HG03064 (cell line): Measurements from ENCODE around the gene TMEM201.

Experiments
- ATAC-seq: cut with Tn5 transposase; IDR thresholded peaks from one replicate; pipeline ENCODE4 v1.9.1; 2021; ENCODE audit warnings: low read depth; ENCODE audit not compliant: unreplicated experiment

The TMEM201 gene

DNA sequence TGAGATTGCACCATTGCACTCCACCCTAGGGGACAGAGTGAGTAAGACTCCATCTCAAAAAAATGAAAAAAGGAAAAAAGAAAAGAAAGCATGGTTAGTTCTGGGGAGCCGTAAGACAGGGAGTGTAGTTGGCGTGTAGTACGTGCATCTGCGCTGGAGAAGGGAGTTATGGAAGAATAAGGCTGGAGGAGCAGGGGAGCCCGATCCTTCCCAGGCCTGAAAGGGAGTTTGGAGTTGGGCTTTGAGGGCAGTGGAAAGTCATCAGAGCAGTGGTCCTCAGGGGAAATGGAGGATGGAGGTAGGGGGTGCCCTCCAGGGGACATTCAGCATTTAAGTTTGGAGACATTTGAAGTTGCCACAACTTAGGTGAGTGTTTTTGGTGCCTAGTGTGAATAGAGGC lies 11.3 kb upstream of the TMEM201 start:
- ATAC-seq, result no peak

DNA sequence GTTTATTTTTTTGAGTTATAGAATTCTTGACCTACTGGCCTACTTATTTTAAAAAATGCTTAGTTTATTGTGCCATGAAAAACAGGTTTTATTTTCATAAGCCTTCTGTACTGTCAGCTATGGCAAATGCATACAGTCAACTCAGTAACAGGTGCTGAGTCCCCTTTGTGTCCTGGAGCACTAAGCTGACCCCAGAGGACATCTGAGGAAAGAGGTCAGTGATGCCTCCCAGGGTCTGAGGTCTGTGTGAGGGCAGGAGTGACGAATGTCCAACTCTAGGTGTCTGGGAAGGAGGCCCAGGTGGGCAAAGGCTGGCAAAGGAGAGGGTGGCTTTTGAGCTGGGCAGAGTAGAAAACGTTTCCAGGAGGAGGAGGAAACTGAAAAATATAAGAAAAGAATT lies 7.8 kb upstream of the TMEM201 start:
- ATAC-seq, result no peak

DNA sequence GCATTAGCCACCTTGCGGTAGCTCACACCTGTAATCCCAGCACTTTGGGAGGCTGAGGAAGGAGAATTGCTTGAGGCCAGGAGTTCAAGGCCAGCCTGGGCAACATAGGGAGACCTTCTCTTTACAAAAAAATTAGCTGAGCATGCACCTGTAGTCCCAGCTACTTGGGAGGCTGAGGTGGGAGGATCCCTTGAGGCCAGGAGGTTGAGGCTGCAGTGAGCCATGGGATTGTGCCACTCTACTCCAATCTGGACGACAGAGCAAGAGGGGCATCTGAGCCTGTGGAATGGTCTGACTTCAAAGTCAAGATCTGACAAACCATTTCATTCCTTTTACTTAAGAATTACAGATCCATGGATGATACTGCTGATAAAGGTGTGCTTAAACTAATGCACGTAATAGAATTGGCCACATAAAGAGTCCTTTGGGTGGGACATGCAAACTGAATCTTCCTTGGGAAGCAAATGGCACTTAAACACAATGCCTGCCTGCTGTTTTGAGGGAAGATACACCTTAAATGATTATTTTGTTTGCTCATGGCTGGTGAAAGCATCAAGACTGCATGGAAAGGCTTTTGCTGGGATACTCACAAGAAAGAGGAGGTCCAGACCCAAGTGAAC lies 2.5 kb upstream of the TMEM201 start:
- no peak for ATAC-seq

DNA sequence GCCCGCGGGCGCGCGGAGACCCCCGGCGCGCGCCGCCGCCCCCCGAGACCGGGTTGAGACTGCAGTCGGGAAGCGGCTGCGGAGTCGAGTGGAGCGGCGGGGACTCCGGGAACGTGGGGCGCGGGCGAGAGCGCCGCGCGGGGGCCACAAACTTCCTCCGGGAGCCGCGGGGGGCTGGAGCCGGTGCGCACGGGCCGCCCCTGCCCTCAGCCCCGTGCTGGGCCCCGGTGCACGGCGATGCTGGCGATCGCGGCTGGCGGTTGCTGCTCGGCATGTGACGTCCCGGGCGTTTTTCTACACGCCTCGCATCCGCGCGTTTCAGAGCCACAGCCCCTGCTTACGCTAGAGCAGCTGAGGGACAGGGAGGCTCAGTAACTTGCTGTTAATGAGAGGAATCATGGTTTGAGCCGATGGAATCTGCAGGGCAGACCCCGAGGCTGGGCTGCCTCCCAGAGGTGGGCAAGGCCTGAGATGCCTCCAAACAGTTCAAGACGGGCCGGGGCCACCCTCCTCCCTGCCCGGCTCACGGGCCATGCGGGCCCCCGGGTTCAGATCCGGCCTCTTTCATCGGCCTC lies 520 bp downstream of the TMEM201 start:
- no peak for ATAC-seq

DNA sequence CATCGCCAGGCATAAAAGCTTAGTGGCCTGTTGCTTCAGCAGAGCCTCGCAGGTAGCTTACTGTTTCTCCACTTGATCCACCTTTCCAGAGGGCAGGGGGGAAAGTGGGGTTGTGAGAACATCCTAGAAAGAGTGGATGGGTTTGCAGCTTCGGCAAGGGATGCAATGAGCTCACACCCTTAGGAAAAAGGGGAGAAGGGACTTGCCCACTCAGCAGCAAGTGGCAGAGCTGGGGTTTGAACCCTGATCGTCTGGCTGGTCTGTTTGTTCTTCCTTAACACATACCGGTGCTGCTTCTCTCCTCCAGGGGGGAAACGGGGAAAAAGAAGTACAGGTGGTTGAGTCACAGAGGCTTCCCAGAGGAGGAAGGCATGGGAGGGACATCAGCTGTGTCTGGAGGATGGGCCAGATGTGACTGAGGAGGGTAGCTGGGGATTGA lies 1.0 kb downstream of the TMEM201 start:
- ATAC-seq, result no peak

DNA sequence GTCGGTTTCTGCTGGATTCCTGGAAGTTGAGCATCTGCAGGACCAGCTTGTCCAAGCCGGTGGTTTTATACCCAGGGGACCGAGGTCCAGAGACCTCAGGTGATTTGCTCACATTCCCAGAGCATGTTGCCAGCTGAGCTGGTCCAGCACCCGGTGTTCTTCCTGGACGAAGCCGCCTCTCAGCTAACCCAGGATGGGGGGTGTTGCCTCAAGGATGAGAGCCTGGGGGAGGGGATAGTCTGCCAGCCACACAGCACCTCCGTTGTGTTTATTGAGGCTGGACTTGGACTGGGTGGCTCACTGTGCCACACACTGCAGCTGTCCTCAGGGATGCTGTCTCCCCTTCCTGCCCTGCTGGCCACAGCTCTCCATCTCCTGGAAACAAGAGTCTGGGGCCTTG lies 1.5 kb downstream of the TMEM201 start:
- no peak for ATAC-seq

DNA sequence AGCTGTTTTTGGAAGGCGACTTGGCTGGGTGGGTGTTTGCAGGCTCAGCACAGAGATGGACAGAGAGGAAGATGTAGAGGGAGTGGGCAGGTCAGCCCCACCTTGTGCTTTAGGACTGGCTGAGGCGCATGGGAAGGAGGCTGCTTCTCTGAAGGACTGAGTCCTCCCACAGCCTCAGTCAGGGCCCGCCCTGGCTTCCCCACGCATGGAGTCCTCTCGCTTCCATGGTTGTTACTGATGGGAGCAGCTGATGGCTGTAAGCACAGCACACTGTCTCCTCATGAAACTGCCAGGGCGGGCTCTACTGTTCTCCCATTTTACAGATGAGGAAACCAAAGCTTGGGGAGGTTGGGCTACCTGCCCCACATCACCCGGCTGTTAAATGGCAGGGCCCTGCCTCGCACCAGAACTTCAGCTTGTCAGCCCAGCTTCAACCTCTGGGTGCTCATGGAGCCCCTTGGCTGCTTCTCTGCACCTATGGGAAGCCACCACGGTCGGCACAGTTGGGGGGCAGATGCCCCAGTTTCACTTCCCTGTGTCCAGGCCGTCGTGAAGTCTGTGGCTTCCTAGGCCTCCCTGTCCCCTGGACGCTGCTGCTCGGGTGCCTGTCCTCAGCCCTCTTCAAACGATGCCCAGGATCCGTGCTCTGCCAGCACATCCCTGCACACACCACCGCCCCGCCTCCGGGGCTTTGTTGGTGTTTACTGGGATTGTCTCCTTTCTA lies 2.4 kb downstream of the TMEM201 start:
- ATAC-seq, result no peak

DNA sequence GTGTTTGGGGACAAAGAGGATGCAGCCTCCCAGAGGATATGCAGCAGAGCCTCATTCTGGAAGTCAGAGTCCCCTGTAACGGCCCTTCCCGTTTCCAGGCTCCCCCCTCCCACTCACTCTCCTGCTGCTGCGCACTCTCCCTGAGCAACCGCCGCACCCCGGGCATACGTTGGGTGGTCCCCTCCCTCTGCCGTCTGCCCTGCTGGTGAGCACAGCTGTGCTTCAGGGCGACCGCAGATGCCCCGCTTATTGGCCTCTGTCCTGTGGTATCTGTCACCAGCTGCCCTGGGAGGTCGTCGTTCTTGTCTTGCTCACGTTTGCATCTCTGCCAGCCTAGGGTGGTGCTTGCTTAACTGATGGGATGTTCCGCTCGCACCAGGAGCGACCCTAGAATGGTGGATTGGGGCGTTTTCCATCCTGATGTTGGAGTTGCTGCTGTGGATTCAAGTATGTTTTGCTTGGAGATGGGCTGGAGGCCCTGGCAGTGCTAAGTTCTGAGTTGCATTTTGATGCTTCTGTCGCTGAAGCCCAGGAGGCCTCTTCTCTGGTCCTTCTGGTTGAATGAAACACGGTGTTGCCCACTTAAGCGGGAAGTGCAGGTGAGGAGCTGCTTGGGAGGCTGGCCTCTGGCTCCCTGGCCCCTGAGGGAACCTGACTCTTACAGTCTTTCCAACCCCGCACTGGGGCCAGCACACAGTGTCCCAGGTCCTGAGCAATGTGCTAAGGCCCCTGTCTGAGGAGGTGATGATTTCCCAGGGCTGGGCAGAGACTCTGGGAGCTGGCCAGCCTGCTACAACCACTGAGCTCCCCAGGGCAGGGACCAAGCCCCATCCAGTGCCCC lies 3.2 kb downstream of the TMEM201 start:
- ATAC-seq, result no peak

DNA sequence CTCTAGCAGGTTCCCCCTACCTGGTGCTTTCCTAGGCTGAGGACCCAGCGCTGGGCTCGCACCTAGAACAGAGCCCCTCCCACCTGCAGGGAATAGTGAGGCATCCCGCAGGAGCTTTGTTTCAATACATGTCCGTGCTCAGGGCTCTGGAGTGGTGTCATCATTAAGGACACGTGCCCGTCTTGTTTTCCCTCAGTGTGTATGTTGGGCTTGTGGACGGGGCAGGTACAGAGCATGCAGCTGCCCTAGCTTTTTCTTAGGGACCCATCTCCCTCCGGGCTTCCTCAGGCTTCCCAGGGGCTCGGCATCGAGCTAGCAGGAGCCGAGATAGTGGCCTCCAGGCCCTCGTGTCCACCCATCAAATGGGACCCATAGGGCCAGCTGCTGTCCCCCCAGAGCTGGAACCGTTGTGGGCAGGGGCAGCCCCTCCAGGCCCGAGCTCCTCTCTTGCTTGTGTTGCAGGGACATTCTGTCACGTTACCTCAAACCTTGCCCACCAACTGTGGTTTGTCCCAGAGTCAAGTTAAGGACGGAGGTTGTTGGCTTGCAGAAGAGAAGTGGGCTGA lies 3.9 kb downstream of the TMEM201 start:
- no peak for ATAC-seq

DNA sequence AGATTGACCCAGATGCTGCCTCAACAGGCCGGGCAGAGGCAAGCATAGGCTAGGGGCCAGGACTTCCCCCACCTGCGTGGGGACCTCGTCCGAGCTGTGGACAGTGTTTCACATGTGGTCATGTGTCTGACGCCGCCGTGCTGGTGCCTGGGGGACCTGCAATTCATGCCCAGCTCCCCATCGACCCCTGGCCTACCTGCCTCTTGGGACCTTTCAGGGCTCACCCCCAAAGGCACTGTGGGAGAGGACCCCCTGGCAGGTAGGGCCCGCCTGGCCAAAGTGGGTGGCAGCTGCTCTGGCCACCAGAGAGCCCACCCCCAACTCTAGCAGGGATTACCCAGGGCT lies 4.4 kb downstream of the TMEM201 start:
- no peak for ATAC-seq

DNA sequence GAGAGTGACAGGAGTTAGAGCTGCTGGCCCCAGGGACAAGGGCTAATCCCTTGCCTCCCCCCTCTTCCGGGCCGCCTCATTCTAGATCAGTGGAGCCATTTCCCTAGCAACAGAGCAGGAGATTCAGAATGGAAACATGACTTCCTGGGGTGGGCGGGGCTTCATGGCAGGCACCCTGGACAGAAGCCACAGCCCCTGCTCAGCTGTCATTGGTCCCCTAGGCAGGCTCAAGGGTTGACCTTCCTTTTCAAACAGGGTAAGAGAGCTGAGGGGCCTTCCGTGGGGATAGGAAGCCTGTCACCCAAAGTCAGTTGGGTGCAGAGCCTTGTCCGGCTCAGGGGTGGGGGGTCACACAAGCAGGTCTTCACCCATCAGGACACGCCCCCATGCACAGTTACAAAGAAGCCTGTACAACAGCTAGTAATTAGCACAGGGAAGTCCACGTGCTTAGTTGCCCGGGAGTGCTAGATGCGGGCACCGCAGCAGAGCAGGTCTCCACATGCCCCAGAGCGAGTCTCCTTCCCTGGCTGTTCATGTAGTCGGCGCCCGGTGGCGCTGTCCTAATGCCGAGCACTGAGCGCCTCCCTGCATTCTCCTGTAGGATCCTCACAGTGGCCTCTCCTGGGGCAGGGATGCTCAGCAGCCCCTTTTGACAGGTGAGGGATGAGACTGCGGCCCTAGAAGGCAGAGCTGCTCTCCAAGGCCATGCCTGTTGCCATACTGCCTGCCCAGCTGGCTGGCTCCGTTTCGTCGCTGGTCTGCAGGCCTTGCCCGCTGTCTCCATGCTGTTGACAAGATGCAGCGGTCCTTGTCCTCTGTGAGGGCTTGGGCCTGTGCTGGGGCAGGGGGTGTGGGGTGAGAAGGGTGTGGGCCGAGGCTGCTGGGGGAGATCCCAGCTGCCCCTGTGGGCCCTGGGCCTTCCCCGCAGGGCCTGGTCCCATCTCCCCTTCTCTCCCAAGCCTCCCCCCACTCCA lies 5.1 kb downstream of the TMEM201 start:
- no peak for ATAC-seq

DNA sequence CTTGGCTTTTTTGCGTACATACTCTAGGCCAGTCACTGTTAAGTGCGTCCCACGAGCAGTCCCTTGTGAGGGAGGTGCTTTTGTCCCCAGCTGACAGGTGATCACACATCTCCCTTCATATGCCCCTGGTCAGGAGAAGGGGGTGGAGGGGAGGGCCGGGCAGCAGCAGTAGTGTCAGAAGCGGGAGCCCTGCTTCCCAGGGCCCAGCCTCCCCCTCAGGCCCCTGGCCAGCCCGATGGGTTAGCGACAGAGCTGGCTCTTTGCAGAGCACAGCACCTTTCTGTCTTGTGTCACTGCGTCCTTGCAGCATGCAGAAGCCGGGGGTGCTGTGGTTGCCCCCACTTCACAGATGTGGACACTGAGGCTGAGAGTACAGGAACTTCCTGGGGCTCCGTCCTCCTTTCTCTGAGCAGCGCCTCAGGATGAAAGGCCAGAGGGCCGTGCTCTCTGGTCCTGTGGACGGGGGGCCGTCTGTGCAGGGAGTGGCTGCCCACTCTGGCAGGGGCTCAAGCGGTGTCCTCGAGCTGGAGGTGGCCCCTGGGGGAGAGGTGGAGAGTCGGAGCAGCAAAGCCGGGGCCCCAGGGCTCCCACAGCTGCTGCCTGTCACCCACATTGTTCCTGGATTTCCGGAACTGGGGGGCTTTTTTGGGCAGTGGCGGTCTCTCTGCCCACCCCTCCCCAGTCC lies 5.9 kb downstream of the TMEM201 start:
- no peak for ATAC-seq

DNA sequence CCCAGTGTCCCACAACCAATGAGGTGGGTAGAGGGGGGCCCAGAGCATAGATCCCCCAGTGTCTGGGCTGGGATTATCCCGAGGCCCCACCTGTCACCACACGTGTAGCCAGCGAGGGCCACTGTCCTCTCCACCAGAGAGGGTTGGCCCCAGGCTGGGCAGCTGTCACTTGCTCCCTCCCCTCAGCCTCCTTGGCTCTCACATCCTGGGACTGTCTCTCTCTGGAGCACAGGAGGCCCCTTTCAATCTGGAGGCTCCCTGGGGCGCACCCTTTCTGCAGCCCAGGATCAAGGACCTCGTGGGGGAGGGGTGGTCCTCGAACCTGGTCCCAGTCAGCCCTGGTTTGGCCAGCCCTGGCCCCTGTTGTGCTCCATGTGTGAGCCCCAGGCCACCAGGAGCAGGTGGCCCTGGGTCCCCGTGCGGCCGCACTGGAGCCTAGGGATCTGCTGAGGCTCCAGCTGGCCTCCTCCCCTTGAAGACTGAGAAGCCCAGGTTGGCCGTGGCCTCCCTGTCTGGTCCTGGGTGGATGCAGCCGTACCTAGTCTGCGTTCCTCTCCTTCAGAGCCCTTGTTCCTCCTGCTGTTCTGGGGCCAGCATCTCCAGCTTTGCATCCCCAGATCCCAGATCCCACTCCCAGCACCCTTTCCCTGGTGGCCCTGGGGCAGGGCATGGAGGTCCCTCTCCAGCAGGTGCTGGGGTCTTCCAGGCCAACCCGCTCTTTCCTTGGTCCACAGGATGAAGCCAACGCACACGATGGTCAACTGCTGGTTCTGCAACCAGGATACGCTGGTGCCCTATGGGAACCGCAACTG lies 6.7 kb downstream of the TMEM201 start:
- no peak for ATAC-seq

DNA sequence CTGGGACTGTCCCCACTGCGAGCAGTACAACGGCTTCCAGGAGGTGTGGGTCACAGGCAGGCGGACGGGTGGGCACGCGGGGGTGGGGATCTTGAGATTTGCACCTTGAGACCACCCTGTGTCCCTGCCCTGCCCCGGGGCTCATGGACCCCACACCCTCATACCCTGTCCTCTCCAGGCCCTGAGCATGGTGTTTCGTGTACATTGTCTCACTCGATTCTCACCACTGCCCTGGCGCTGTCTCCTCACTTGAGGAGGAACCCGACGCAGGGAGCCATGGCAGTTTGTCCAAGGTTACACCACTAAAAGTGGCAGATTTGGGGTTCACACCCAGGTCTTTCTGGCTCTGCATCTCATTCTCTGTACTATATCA lies 7.2 kb downstream of the TMEM201 start:
- no peak for ATAC-seq

DNA sequence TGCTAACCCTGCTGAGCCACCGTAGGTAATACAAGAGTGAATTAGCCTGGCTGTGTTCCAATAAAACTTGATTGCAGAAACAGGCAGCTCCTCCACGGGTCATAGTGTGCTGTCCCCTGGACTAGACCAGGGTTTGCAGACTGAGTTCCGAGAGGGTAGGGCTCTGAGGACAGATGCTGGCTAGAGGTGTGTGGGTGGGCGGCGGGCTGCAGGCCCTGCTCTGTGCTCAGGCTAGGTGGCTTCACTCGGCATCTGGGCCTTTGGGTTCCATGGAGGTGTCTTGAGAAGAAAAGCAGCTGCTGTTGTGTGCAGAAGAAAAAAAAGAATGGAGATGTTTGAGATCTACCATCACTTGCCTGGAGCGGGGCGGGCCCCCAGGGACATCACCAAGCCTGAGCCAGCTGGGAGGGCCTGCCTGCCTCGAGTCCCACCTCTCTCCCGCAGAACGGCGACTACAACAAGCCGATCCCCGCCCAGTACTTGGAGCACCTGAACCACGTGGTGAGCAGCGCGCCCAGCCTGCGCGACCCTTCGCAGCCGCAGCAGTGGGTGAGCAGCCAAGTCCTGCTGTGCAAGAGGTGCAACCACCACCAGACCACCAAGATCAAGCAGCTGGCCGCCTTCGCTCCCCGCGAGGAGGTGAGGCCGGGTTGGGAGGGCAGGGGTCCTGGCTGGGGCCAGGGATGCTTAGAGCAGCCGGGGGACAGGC lies 7.9 kb downstream of the TMEM201 start:
- no peak for ATAC-seq

DNA sequence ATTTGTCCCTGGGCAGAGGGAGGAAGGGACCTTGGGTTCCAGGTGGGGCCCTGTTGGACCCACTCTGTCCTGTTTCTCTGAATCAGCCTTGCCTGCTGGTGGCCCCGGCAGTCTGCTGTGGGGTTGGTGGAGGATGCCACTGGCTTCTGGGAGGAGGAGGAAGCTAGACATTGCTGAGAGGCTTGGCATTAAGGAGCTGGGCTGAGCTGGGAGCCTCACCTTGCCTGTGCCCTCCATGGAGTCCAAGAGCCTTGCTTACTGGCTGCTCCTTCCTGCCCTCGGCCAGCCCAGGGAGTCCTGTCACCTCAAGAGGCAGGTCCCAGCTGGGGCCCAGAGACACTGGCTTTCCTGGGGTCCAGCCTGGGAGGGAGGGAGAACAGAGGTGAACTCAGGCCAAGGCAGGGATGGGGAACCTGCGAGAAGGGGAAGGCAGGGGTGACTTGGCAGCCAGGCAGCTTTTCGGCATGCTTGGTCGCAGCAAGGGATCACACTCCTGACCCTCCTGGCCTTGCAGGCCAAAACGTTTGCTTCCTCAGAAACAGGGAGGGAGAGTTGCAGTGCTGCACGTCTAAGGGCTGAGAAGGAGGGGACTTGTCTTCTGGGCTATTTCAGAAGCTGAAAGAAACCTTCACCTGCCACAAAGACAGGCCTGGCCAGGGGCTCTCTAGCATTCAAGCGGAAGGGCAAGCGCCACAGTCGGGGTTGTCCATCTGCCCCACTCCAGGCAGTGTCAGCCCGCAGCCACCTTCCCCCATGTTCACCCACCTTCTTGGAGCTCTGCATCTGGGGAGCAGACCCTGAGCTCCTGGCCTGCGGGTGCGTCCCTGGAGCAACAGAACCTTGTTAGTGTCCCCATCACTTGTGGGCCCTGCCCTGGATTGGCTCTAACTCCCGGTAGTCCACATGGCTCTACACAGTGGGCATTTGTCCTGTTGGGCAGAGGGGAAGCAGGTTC lies 8.9 kb downstream of the TMEM201 start:
- no peak for ATAC-seq

DNA sequence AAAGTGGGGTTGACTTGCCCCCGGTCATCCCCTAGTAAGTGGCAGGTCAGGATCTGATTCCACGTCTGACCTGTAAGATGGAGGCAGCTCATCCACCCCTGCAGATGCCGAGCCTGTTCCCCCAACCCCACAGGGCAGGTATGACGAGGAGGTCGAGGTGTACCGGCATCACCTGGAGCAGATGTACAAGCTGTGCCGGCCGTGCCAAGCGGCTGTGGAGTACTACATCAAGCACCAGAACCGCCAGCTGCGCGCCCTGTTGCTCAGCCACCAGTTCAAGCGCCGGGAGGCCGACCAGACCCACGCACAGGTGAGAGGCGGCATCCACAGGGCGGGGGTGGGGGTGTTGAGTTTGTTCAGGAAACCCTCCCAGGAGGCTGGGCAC lies 9.6 kb downstream of the TMEM201 start:
- ATAC-seq, result no peak
